Retinal pigment epithelial cell (primary cell): ENCODE measurements around the gene SLC25A52.

Source experiments
- DNase-seq: peaks from one replicate; pipeline ENCODE4 v3.0.0-alpha.2; 2010; ENCODE audit warnings: low read depth
- H3K4me3 ChIP-seq: 2 replicates; pipeline ENCODE4 v1.5.1; 2011; ENCODE audit warnings: mild to moderate bottlenecking, low read length, control low read depth, moderate library complexity
- TF ChIP-seq, protein P1 (sequence below): conservative IDR thresholded peaks from 2 replicates; pipeline ENCODE4 v1.5.1; 2011; ENCODE audit warnings: low read depth, low read length, control low read depth, inconsistent platforms

Gene SLC25A52

DNA sequence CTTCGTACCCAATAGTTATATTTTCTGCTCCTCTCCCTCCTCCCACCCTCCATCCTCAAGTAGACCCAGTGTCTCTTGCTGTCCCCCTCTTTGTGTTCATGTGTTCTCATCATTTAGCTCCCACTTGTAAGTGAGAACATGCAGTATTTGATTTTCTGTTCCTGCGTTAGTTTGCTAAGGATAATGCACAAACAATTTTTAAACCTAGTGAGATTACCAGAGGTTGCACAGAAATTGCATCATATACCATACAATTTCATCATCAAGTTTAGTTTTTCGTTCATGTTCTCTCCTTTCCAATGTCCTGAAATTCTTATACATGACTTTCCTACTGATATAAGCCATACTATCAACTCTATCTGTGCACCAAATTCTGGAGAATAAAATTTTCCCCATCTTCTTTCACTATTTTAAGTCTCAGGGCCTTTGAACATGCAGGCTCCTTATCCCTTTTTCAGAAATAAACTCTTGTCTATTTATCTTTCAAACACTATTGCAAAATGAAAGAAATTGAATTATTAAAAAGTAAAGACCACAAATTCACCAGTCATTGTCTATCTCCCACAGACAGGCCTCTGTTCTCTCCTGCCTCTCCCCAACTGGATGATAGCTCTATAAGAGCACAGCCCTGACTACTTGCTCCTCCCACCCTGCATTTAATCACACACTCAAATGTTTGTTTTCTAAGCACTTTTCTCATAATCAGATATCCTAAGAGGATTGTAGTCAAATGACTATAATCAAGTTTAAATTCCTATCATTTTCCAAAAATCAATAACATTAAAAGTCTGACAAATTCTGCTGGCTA is 49.1 kb downstream of the SLC25A52 start:
- TF ChIP-seq, protein P1, sequence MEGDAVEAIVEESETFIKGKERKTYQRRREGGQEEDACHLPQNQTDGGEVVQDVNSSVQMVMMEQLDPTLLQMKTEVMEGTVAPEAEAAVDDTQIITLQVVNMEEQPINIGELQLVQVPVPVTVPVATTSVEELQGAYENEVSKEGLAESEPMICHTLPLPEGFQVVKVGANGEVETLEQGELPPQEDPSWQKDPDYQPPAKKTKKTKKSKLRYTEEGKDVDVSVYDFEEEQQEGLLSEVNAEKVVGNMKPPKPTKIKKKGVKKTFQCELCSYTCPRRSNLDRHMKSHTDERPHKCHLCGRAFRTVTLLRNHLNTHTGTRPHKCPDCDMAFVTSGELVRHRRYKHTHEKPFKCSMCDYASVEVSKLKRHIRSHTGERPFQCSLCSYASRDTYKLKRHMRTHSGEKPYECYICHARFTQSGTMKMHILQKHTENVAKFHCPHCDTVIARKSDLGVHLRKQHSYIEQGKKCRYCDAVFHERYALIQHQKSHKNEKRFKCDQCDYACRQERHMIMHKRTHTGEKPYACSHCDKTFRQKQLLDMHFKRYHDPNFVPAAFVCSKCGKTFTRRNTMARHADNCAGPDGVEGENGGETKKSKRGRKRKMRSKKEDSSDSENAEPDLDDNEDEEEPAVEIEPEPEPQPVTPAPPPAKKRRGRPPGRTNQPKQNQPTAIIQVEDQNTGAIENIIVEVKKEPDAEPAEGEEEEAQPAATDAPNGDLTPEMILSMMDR = no peak
- no peak overlapping the region for H3K4me3 ChIP-seq
- no peak for DNase-seq

GRCh38 chr18:31710826-31711225 is 49.9 kb downstream of the SLC25A52 start:
- H3K4me3 ChIP-seq = no peak overlapping the region
- TF ChIP-seq, protein P1 = no peak
- no peak for DNase-seq
